Lower leg skin (tissue), 3 donors: ENCODE results near the gene TNFRSF13B.

Source experiments
- POLR2A ChIP-seq, 2 donors: fragments of 450-650 bp; IDR thresholded peaks; one replicate each; pipeline ENCODE4 v1.6.1; 2016 to 2017; ENCODE audit warnings: antibody characterized with exemption in 2 of 2, mild to moderate bottlenecking in 1 of 2, moderate library complexity in 1 of 2
- TF ChIP-seq, protein P1 (sequence below), 3 donors: fragments of 450-650 bp; IDR thresholded peaks; one replicate each; pipeline ENCODE4 v1.5.1; 2016; ENCODE audit warnings: antibody characterized with exemption in 3 of 3, mild to moderate bottlenecking in 3 of 3, moderate library complexity in 2 of 3

DNA sequence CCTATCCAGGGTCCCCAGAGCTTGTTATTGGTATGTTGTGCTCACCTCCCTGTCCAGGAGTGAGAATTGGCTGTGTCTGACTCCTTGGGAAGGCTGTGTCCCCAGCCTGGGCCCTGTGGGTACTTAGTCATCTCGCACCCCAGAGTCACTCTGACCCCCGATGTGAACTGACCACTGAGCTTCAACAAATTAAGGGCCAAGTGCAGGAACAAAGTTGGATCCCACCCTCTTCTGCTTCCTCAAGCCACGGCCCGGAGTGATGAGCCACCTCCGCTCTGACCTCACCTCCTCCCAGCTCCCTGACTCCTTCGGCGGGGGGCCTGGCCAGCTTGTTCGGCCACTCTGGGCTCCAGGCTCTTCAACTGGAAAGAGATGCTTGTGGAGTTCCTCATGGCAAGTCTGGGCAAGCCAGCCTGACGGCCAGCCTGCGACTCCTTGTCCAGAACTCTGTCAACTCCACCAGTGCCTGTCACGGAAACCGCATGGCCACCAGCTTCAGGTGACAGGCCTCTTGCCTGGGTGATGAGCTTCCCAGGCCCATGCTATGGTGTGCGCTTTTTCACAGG is 48.1 kb upstream of the TNFRSF13B start:
- TF ChIP-seq, protein P1, sequence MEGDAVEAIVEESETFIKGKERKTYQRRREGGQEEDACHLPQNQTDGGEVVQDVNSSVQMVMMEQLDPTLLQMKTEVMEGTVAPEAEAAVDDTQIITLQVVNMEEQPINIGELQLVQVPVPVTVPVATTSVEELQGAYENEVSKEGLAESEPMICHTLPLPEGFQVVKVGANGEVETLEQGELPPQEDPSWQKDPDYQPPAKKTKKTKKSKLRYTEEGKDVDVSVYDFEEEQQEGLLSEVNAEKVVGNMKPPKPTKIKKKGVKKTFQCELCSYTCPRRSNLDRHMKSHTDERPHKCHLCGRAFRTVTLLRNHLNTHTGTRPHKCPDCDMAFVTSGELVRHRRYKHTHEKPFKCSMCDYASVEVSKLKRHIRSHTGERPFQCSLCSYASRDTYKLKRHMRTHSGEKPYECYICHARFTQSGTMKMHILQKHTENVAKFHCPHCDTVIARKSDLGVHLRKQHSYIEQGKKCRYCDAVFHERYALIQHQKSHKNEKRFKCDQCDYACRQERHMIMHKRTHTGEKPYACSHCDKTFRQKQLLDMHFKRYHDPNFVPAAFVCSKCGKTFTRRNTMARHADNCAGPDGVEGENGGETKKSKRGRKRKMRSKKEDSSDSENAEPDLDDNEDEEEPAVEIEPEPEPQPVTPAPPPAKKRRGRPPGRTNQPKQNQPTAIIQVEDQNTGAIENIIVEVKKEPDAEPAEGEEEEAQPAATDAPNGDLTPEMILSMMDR (IDR thresholded peaks at IDR 0.05) = no peak
- no peak for TF ChIP-seq POLR2A (IDR thresholded peaks at IDR 0.05)
